H1 (cell line): ENCODE measurements around the gene KCNJ4. TPM values are rescaled to one million over a fixed set of nuclear protein-coding genes. Genes with fewer than 3 reads are reported as not detected.

Experiments used
- CTCF ChIA-PET: fragments of 300-600 bp; sonication (Branson Sonifier 250); formaldehyde crosslinking; loops from one replicate; lab custom pipeline; 2021; ENCODE audit not compliant: partially characterized antibody; lab: Charles Lee
- POLR2A ChIA-PET: fragments of 300-600 bp; sonication (Branson Sonifier 250); formaldehyde crosslinking; loops from one replicate; lab custom pipeline; 2021; ENCODE audit warnings: inconsistent platforms; ENCODE audit not compliant: partially characterized antibody; lab: Charles Lee
- DNase-seq, 2 experiments: peaks; one replicate each; pipeline versions ENCODE4 v3.0.0 to v3.0.0-alpha.2; 2010 to 2022; ENCODE audit warnings: low spot score in 2 of 2, low read depth in 1 of 2, mixed read lengths in 1 of 2
- FAIRE-seq: peaks from 2 replicates; lab custom pipeline; 2011; peaks lifted over from hg19 to GRCh38; lab: Jason Lieb, UNC
- H2AFZ ChIP-seq: 2 replicates; pipeline ENCODE4 v1.8.1; 2012; ENCODE audit warnings: low read length, inconsistent platforms
- H2AK5ac ChIP-seq: 2 replicates; pipeline ENCODE4 v1.6.1; 2013; ENCODE audit warnings: low read depth, low read length
- H2BK120ac ChIP-seq: replicated peaks from 2 replicates; pipeline ENCODE3; 2013; ENCODE audit warnings: low read depth, low read length, inconsistent platforms
- H2BK12ac ChIP-seq: 2 replicates; pipeline ENCODE4 v1.6.1; 2013; ENCODE audit warnings: low read depth, low read length
- H2BK15ac ChIP-seq: 2 replicates; pipeline ENCODE4 v1.6.1; 2013; ENCODE audit warnings: low read length
- H2BK20ac ChIP-seq: 2 replicates; pipeline ENCODE4 v1.6.1; 2013; ENCODE audit warnings: low read length
- H2BK5ac ChIP-seq: 2 replicates; pipeline ENCODE4 v1.6.1; 2013; ENCODE audit warnings: low read depth, low read length
- H3K14ac ChIP-seq: 2 replicates; pipeline ENCODE4 v1.6.1; 2013; ENCODE audit warnings: inconsistent platforms; ENCODE audit not compliant: insufficient read length
- H3K18ac ChIP-seq: 2 replicates; pipeline ENCODE4 v1.6.1; 2013; ENCODE audit warnings: low read length; ENCODE audit errors: extremely low read depth
- H3K23ac ChIP-seq: 2 replicates; pipeline ENCODE4 v1.6.1; 2013; ENCODE audit warnings: inconsistent platforms; ENCODE audit not compliant: insufficient read length
- H3K23me2 ChIP-seq: 2 replicates; pipeline ENCODE4 v1.6.1; 2013; ENCODE audit warnings: low read depth, low read length
- H3K27ac ChIP-seq: 2 replicates; pipeline ENCODE4 v1.6.1; 2011; ENCODE audit warnings: low read depth, low read length, inconsistent platforms
- H3K27me3 ChIP-seq, 4 experiments: replicated peaks in 1 of 4; 1 replicate in 1 of 4; 2 replicates in 3 of 4; pipeline versions ENCODE4 v1.6.1 to v1.8.1; 2011 to 2013; ENCODE audit warnings: low read length in 3 of 4, mild to moderate bottlenecking in 3 of 4, inconsistent platforms in 2 of 4, mixed read lengths in 2 of 4, moderate library complexity in 1 of 4; ENCODE audit not compliant: control insufficient read depth in 3 of 4, insufficient read depth in 3 of 4; ENCODE audit errors: extremely low read depth in 1 of 4
- H3K36me3 ChIP-seq, 4 experiments: 2 replicates each; pipeline versions ENCODE4 v1.6.1 to v1.8.1; 2011 to 2013; ENCODE audit warnings: mild to moderate bottlenecking in 4 of 4, low read length in 3 of 4, moderate library complexity in 2 of 4, control low read depth in 1 of 4, inconsistent platforms in 1 of 4; ENCODE audit not compliant: insufficient read depth in 4 of 4, control insufficient read depth in 2 of 4
- H3K4ac ChIP-seq: replicated peaks from 2 replicates; pipeline ENCODE3; 2013; ENCODE audit warnings: low read length, low read depth, mixed read lengths, inconsistent platforms; ENCODE audit not compliant: insufficient read length
- H3K4me1 ChIP-seq, 4 experiments: replicated peaks in 1 of 4; 1 replicate in 1 of 4; 2 replicates in 3 of 4; pipeline versions ENCODE4 v1.6.1 to v1.8.1; 2011 to 2013; ENCODE audit warnings: low read length in 3 of 4, inconsistent platforms in 2 of 4, mixed read lengths in 1 of 4; ENCODE audit not compliant: insufficient read depth in 4 of 4, control insufficient read depth in 3 of 4
- H3K4me2 ChIP-seq, 2 experiments: 2 replicates each; pipeline versions ENCODE4 v1.6.1 to v1.8.1; 2011 to 2013; ENCODE audit warnings: low read depth in 2 of 2, low read length in 2 of 2, control low read depth in 1 of 2, inconsistent platforms in 1 of 2, mild to moderate bottlenecking in 1 of 2; ENCODE audit not compliant: insufficient read depth in 1 of 2
- H3K4me3 ChIP-seq, 4 experiments: fragments of 200-600, 300-600 bp in 1 of 4; sonication (generic), shearing (Covaris generic), sonication (Bioruptor Twin) in 1 of 4; 2 replicates each; pipeline versions ENCODE4 v1.5.1 to v1.8.1; 2011 to 2016; ENCODE audit warnings: low read length in 4 of 4, low read depth in 3 of 4, control low read depth in 2 of 4, inconsistent platforms in 2 of 4, mild to moderate bottlenecking in 2 of 4, mixed read lengths in 1 of 4, moderate library complexity in 1 of 4; ENCODE audit not compliant: insufficient read depth in 2 of 4; ENCODE audit errors: extremely low read depth in 1 of 4
- H3K56ac ChIP-seq: replicated peaks from 2 replicates; pipeline ENCODE3; 2013; ENCODE audit warnings: low read depth, mild to moderate bottlenecking, mixed read lengths, low read length, inconsistent platforms; ENCODE audit not compliant: insufficient read length
- H3K79me1 ChIP-seq: 2 replicates; pipeline ENCODE4 v1.6.1; 2013; ENCODE audit warnings: low read depth, low read length, control low read depth
- H3K79me2 ChIP-seq, 2 experiments: 2 replicates each; pipeline versions ENCODE4 v1.6.1 to v1.8.1; 2012 to 2013; ENCODE audit warnings: low read length in 2 of 2, mild to moderate bottlenecking in 2 of 2, inconsistent platforms in 1 of 2; ENCODE audit not compliant: insufficient read depth in 2 of 2, control insufficient read depth in 1 of 2
- H3K9ac ChIP-seq, 4 experiments: replicated peaks in 1 of 4; 1 replicate in 1 of 4; 2 replicates in 3 of 4; pipeline versions ENCODE4 v1.6.1 to v1.8.1; 2011 to 2013; ENCODE audit warnings: low read depth in 3 of 4, low read length in 3 of 4, control low read depth in 2 of 4, mild to moderate bottlenecking in 2 of 4, moderate library complexity in 2 of 4, inconsistent platforms in 1 of 4; ENCODE audit errors: extremely low read depth in 1 of 4
- H3K9me3 ChIP-seq, 2 experiments: 2 replicates each; pipeline versions ENCODE4 v1.6.1 to v1.8.1; 2012 to 2013; ENCODE audit warnings: mild to moderate bottlenecking in 2 of 2, moderate library complexity in 2 of 2, control low read depth in 1 of 2, inconsistent platforms in 1 of 2, low read depth in 1 of 2, low read length in 1 of 2, mixed read lengths in 1 of 2; ENCODE audit not compliant: insufficient read depth in 2 of 2
- H4K20me1 ChIP-seq, 2 experiments: replicated peaks in 1 of 2; 2 replicates each; pipeline versions ENCODE3 to v1.8.1; 2011 to 2013; ENCODE audit warnings: inconsistent platforms in 2 of 2, low read length in 2 of 2, mild to moderate bottlenecking in 1 of 2; ENCODE audit not compliant: insufficient read depth in 2 of 2, control insufficient read depth in 1 of 2
- H4K5ac ChIP-seq: 2 replicates; pipeline ENCODE4 v1.6.1; 2013; ENCODE audit warnings: low read length, low read depth, mixed read lengths, inconsistent platforms; ENCODE audit not compliant: insufficient read length
- H4K8ac ChIP-seq: 2 replicates; pipeline ENCODE4 v1.8.0; 2013; ENCODE audit warnings: mild to moderate bottlenecking, moderate library complexity, low read length, inconsistent platforms; ENCODE audit not compliant: insufficient read depth; ENCODE audit errors: extremely low read depth
- H4K91ac ChIP-seq: replicated peaks from 2 replicates; pipeline ENCODE3; 2013; ENCODE audit warnings: low read length, mixed read lengths, inconsistent platforms; ENCODE audit not compliant: insufficient read length
- KDM4A ChIP-seq: IDR thresholded peaks from one replicate; pipeline ENCODE4 v1.7.1; 2012; ENCODE audit warnings: low read depth, mild to moderate bottlenecking, moderate library complexity, low read length, inconsistent platforms; ENCODE audit not compliant: severe bottlenecking
- TAF1 ChIP-seq: IDR thresholded peaks from 2 replicates; pipeline ENCODE4 v1.6.1; 2011; ENCODE audit warnings: mild to moderate bottlenecking, low read depth, low read length
- WGBS, 2 experiments: shearing (Covaris generic) in 1 of 2; methylation state at CpG; one replicate each; pipeline versions ENCODE4 v1.1.6 to v1.1.7; 2013 to 2015; ENCODE audit warnings: low lambda C conversion rate in 2 of 2, mixed read lengths in 2 of 2, inconsistent platforms in 1 of 2, low coverage in 1 of 2, missing lambda C conversion rate in 1 of 2; ENCODE audit not compliant: insufficient replicate concordance in 2 of 2, insufficient coverage in 1 of 2, insufficient read length in 1 of 2; ENCODE audit errors: extremely low coverage in 1 of 2, missing lambda C conversion rate in 1 of 2; 5-methylcytosine and 5-hydroxymethylcytosine counted together
- polyA plus RNA-seq, 7 experiments: library from polyadenylated mRNA; depleted of rRNA in 3 of 7; stranded (reverse) in 5 of 7; unstranded in 2 of 7; fragments of >200 nt in 5 of 7; fragments of 200-250 nt in 2 of 7; gene quantifications; 1 replicate in 5 of 7; 2 replicates in 1 of 7; 4 replicates in 1 of 7; pipeline versions ENCODE4 v1.2.1 to v1.2.3, GENCODE V29; 2011 to 2013; ENCODE audit warnings: missing spikeins in 2 of 7, mixed read lengths in 2 of 7
- total RNA-seq: library from RNA; stranded (reverse); fragmentation: NEBNext Ultra II Directional; extraction: Animal tissue kit (Norgen Biotek cat#: 25700); gene quantifications from 2 replicates; pipeline ENCODE4 v1.2.1, GENCODE V29; 2021

The KCNJ4 gene
- total and polyA plus RNA-seq, 2 of the 8 experiments (the other 6 are each of a cell fraction or from before 2014, with no cell fraction given) = 1.4 to 2.2 TPM

GRCh38 chr22:38413085-38414008 is 41.7 kb downstream of the KCNJ4 start:
- Histone ChIP-seq H2BK120ac (no peak overlapping the region), H3K18ac (no peak overlapping the region), H3K23ac (no peak overlapping the region), H2BK15ac (peak overlapping the region; percentile 46; the same call in 1 of the 2 replicates), H4K5ac (no peak overlapping the region), H3K36me3 (no peaks in the 10 kb centered on the region), H2BK5ac (no peak overlapping the region), H2BK20ac (no peak overlapping the region), H3K14ac (no peak overlapping the region), H3K4me2 (peak overlapping the region in 1 of 2 experiments; percentile 39; a peak in 2 of 4 replicates), H3K4me1 (peaks cover 0 to 15% (median 2%) of the 10 kb centered on the region in 4 experiments; a peak in 4 of 7 replicates), H3K4ac (no peak overlapping the region), H3K27ac (no peak overlapping the region), H4K91ac (no peak overlapping the region), H2AFZ (no peak overlapping the region), H3K23me2 (no peaks in the 10 kb centered on the region), H4K8ac (peak overlapping the region; percentile 54; the same call in 1 of the 2 replicates), H3K9ac (no peak overlapping the region), H3K4me3 (no peak overlapping the region), H2AK5ac (no peak overlapping the region), H3K79me1 (no peaks in the 10 kb centered on the region), H3K79me2 (no peaks in the 10 kb centered on the region), H3K27me3 (no peaks in the 10 kb centered on the region), H2BK12ac (0 out of 2 replicates have a peak overlapping the region, but pooled peaks have one; percentile 39), H3K9me3 (peaks cover 0 to 3% of the 10 kb centered on the region in 2 experiments; a peak in 1 of 4 replicates), H4K20me1 (no peaks in the 10 kb centered on the region), H3K56ac (no peak overlapping the region)
- ChIA-PET POLR2A (interaction anchor here (0.5 to 1.8 kb wide), 7 partner anchors 14 to 271 kb away, joined by 3 to 5 read pairs (median 3); no protein-coding TSS in a partner anchor), CTCF (interaction anchor here (0.6 to 6.7 kb wide), 29 partner anchors 11 to 285 kb away, joined by 3 to 49 read pairs (median 4); partner anchors contain the start of gene KDELR3)
- DNase-seq (peak in 1 of 2 experiments; percentile 44), FAIRE-seq (no peak)
- WGBS, 2 experiments = 85% methylated on average over 18 of the region's 20 CpGs; no CpG with 5 or more reads in 1 of the 2 experiments
- TF ChIP-seq KDM4A = no peak
- 0 out of 2 replicates have a peak, but pooled peaks have one; percentile 4 for TF ChIP-seq TAF1
